Left lung (tissue), 10 donors: ENCODE results near the gene KLHL22. TPM values are rescaled to one million over a fixed set of nuclear protein-coding genes. Genes with fewer than 3 reads are reported as not detected.

ENCODE experiments used
- ATAC-seq: fragments of 200-7000 bp; cut with Tn5 transposase; one replicate; pipeline ENCODE4 v1.9.1; 2020; ENCODE audit warnings: moderate library complexity
- DNase-seq, 4 donors: peaks; one replicate each; pipeline ENCODE4 v3.0.0-alpha.2; 2013 to 2020
- H3K27ac ChIP-seq, 2 donors: fragments of 200-600 bp; sonication (generic) in 1 of 2; one replicate each; pipeline versions ENCODE4 v1.5.0 to v1.8.0; 2020 to 2021
- H3K27me3 ChIP-seq, 2 donors: fragments of 200-600 bp; sonication (generic) in 1 of 2; one replicate each; pipeline versions ENCODE4 v1.5.0 to v1.8.0; 2020 to 2021
- H3K36me3 ChIP-seq, 2 donors: fragments of 200-600 bp; sonication (generic) in 1 of 2; one replicate each; pipeline versions ENCODE4 v1.5.0 to v1.8.0; 2020 to 2021
- H3K4me1 ChIP-seq, 2 donors: fragments of 200-600 bp; one replicate each; pipeline ENCODE4 v1.8.0; 2021
- H3K4me3 ChIP-seq, 2 donors: fragments of 200-600 bp; sonication (generic) in 1 of 2; one replicate each; pipeline versions ENCODE4 v1.5.0 to v1.8.0; 2020 to 2021; ENCODE audit warnings: mild to moderate bottlenecking in 1 of 2
- H3K9me3 ChIP-seq, 2 donors: fragments of 200-600 bp; sonication (generic) in 1 of 2; one replicate each; pipeline versions ENCODE4 v1.5.0 to v1.8.0; 2020 to 2021
- CTCF ChIP-seq, 2 donors: fragments of 200-600 bp; sonication (generic) in 1 of 2; IDR thresholded peaks; one replicate each; pipeline versions ENCODE4 v1.5.0 to v1.8.0; 2021; ENCODE audit warnings: antibody characterized with exemption in 2 of 2
- intact Hi-C, 2 donors: fragments of 100-400 bp; cut with DNase I; formaldehyde crosslinking; loops; one replicate each; pipeline versions ENCODE4 v1.11.2 to v1.14.2; 2022
- polyA plus RNA-seq, 6 donors: library from polyadenylated mRNA; unstranded; fragments of 120-200 nt; gene quantifications; one replicate each; pipeline ENCODE4 v1.2.1, GENCODE V29; 2013; ENCODE audit not compliant: insufficient read length in 6 of 6
- total RNA-seq, 2 donors: library from RNA; stranded (reverse); fragmentation: NEBNext Ultra II Directional; extraction: Animal tissue kit (Norgen Biotek cat#: 25700); gene quantifications; one replicate each; pipeline ENCODE4 v1.2.1, GENCODE V29; 2021
- donor health status: DM: no; HTN: yes; CAD: no.
- donor health status: DM: no; HTN: no; CAD: no.

The KLHL22 gene
- total and polyA plus RNA-seq, 8 donors = 22.0 to 38.6 (median 34.1) TPM

GRCh38 chr22:20459152-20459542 is 36.4 kb downstream of the KLHL22 start:
- Histone ChIP-seq H3K36me3 (peaks cover 0 to 19% of the 10 kb centered on the region in 2 donors), H3K27me3 (no peaks in the 10 kb centered on the region), H3K4me3 (no peak overlapping the region), H3K9me3 (no peaks in the 10 kb centered on the region), H3K4me1 (peaks cover 0 to 36% of the 10 kb centered on the region in 2 donors), H3K27ac (no peak overlapping the region)
- DNase-seq (no peak), ATAC-seq (no peak)
- no peak for TF ChIP-seq CTCF (IDR thresholded peaks at IDR 0.05)
- intact Hi-C loops = no loop called here

- intact Hi-C loops = no loop called here
- no peaks in the 10 kb centered on the region for H3K9me3 ChIP-seq
- H3K36me3 ChIP-seq = peaks cover 0 to 19% of the 10 kb centered on the region in 2 donors
- H3K27ac ChIP-seq = no peak overlapping the region
- no peaks in the 10 kb centered on the region for H3K27me3 ChIP-seq
- no peak for TF ChIP-seq CTCF (IDR thresholded peaks at IDR 0.05)
- no peak overlapping the region for H3K4me3 ChIP-seq
- ATAC-seq (no peak), DNase-seq (no peak)
- peaks cover 0 to 34% of the 10 kb centered on the region in 2 donors for H3K4me1 ChIP-seq
Observed at GRCh38 chr22:20458530-20459151, 37.0 kb downstream of the KLHL22 start.

GRCh38 chr22:20457506-20458240 is 37.9 kb downstream of the KLHL22 start:
- intact Hi-C loops = no loop called here
- no peak for TF ChIP-seq CTCF (IDR thresholded peaks at IDR 0.05)
- DNase-seq = no peak

GRCh38 chr22:20456722-20457076 is 38.9 kb downstream of the KLHL22 start:
- H3K36me3 ChIP-seq = peaks cover 0 to 21% of the 10 kb centered on the region in 2 donors
- no peaks in the 10 kb centered on the region for H3K9me3 ChIP-seq
- intact Hi-C loops = no loop called here
- H3K4me3 ChIP-seq = no peak overlapping the region
- TF ChIP-seq CTCF (IDR thresholded peaks at IDR 0.05) = no peak
- no peaks in the 10 kb centered on the region for H3K27me3 ChIP-seq
- no peak for ATAC-seq
- H3K4me1 ChIP-seq = peaks cover 0 to 23% of the 10 kb centered on the region in 2 donors
- DNase-seq = no peak
- no peak overlapping the region for H3K27ac ChIP-seq

More at GRCh38 chr22:20457506-20458240, 37.9 kb downstream of the KLHL22 start:
- peaks cover 0 to 24% of the 10 kb centered on the region in 2 donors for H3K4me1 ChIP-seq
- no peaks in the 10 kb centered on the region for H3K9me3 ChIP-seq
- H3K27me3 ChIP-seq = no peaks in the 10 kb centered on the region
- no peak overlapping the region for H3K4me3 ChIP-seq
- no peak for ATAC-seq
- no peak overlapping the region for H3K27ac ChIP-seq
- peaks cover 0 to 19% of the 10 kb centered on the region in 2 donors for H3K36me3 ChIP-seq

- ATAC-seq = peak; percentile 94
- intact Hi-C loops = no loop called here
- peaks cover 0 to 26% of the 10 kb centered on the region in 2 donors for H3K36me3 ChIP-seq
Observed at GRCh38 chr22:20456064-20456721, 39.4 kb downstream of the KLHL22 start.

More at GRCh38 chr22:20456064-20456721, 39.4 kb downstream of the KLHL22 start:
- peak; percentile 73 to 89 (median 83) for DNase-seq
- H3K27me3 ChIP-seq = no peaks in the 10 kb centered on the region
- peaks cover 0 to 23% of the 10 kb centered on the region in 2 donors for H3K4me1 ChIP-seq
- no peak overlapping the region for H3K27ac ChIP-seq
- H3K9me3 ChIP-seq = no peaks in the 10 kb centered on the region
- no peak overlapping the region for H3K4me3 ChIP-seq
- TF ChIP-seq CTCF (IDR thresholded peaks at IDR 0.05) = peak; percentile 81 to 94
